GM19395 (cell line): ENCODE results near the gene GIMAP8.
"Not testable (repeated sequence)": the region's sequence is repeated elsewhere in the genome, so short reads cannot be mapped to it uniquely, and the experiment has no call there.

Source experiments
- ATAC-seq: cut with Tn5 transposase; IDR thresholded peaks from one replicate; pipeline ENCODE4 v1.9.1; 2021; ENCODE audit warnings: mild to moderate bottlenecking, moderate library complexity; ENCODE audit not compliant: unreplicated experiment

The GIMAP8 gene

DNA sequence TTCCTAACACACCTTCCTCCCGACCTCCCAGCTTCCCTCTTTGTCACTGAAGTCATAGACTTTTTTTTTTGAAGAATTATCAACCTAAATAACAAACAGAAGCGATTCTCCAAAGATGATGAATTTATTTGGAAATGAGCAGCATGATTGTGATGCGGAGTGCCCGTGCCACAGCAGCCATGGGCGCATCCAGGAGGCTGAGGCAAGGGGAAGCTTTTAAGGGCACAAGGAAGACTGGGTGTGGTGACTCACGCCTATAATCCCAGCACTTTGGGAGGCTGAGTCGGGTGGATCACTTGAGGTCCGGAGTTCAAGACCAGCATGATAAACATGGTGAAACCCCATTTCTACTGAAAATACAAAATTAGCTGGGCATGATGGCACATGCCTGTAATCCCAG is 16.2 kb upstream of the GIMAP8 start:
- no peak for ATAC-seq

DNA sequence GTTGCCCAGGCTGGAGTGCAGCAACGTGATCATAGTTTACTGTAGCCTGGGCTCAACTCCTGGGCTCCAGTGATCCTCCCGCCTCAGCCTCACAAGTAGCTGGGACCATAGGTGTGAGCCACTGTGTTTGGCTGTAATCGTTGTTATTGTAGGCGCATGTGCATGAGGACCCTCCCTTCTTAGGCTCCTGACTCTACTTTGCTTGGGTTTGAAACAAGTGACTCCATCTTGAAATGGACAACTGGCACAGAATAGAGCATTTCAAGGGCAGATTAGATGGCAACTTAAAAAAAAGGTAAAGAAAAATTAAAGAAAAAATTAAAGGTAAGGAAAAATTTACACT is 15.4 kb upstream of the GIMAP8 start:
- ATAC-seq, result peak; percentile 3

DNA sequence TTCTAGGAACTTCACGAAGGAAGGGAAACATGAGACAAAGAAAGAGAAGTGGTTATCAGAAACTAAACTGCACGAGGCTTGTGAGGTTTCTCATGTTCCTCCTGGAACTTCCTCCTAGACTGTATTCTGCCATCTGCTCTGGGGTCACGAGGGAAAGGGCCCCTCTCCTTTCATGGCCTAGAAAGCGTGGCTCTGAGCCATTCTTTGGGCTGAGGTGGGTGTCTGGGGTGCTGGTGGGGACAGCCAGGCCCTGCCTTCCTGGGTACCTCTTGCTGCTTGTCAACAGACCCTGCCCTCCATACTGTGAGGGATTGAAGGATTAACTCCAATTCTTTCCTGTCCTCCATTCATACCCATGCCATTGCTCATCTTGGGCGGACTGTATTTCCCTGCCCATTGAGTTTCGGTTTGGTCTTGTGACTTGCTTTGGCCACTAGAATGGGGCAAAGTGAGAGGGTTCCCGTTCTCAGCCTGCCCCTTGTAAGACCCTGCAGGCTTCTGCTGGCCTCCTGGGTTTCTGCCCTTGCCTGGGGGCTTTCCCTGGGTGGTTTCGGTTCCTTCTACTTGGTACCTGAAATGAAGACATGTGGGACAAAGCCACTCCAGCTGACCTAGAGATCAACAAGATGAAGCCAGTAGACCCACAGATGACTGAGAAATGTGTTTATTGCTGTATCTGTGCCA is 14.9 kb upstream of the GIMAP8 start:
- ATAC-seq, result peak; percentile 89

DNA sequence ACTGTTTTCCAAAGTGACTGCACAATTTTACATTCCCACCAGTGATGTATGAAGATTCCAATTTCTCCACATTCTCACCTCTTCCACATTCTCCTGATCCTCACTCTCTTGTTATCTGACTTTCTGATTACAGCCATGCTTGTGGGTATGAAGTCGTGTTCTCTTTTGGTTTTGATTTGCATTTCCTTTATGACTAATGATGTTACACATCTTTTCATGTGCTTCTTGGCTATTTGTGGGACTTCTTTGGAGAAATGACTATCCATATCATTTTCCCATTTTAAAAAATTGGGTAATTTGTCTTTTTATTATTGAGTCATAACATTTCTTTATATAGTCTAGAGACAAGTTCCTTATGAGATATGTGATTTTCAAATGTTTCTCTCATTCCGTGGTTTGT is 10.5 kb upstream of the GIMAP8 start:
- ATAC-seq, result no peak

DNA sequence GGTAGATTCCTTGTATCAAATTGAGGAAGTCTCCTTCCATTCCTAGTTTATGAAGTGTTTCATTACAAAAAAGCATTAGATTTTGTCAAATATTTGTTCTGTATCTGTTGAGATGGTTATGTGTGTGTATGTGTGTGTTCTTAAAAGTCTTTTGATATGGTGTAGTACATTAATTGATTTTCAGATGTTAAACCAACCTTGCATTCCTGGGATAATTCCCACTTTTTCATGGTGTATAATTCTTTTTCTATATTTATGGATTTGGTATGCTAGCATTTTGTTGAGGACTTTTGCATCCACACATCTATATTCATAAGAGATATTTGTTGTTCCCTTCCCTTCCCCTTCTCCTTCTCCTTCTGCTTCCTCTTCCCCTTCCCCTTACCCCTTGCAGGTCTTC is 8.9 kb upstream of the GIMAP8 start:
- no peak for ATAC-seq

DNA sequence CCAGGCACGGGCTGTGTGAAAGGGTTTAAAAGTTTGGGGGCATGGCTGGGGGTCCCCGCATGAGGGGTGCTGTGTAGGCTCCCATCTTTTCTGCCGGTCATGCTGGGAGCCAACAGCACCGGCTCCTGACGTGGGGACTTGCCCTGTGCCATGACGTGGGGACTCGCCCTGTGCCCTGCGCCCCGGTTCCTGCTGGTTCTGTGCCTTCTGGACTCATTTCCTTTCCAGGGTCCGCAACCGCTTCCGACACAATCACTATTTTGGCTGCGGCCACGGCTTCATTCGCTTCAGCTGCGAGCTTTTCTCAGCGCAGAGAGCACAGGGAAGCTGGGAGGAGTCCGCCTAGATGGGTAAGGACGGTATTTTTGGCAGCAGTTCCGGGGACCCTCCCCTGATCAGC is 7.6 kb upstream of the GIMAP8 start:
- no peak for ATAC-seq

DNA sequence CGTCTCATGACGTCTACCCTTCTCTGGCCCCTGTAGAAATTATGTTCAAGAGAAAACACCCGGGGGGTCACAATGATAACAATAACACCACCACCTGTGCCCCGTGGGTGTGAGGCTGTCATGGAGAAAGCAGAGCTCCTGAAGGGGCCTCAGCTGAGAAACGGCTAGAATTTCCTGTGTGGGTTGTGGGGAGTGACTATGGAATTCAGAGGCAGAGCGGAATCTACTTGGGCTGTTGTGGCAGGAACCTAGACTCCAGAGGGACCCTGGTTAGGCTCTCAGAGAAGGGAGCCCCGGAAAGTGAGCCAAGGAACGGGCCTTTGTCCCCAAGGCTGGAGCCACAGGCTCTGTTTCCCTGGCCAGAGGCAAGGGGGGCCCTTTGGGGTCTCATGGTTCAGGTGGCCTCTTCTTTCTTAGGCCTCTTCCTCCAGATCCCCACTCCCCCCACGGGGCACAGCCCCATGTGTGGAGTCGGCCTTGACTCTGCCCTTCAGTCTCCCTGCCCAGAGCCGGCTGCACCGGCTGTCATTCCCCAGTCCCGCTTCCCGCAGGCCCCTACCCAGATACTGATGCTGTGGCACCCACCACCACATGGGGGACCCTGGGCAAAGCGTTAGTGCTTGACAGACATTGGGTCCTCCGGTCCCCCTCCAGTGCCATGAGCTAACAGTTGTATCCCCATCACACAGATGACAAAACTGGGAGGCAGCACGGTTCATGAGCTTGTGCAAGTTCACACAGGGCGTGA is 6.5 kb upstream of the GIMAP8 start:
- ATAC-seq, result no peak

DNA sequence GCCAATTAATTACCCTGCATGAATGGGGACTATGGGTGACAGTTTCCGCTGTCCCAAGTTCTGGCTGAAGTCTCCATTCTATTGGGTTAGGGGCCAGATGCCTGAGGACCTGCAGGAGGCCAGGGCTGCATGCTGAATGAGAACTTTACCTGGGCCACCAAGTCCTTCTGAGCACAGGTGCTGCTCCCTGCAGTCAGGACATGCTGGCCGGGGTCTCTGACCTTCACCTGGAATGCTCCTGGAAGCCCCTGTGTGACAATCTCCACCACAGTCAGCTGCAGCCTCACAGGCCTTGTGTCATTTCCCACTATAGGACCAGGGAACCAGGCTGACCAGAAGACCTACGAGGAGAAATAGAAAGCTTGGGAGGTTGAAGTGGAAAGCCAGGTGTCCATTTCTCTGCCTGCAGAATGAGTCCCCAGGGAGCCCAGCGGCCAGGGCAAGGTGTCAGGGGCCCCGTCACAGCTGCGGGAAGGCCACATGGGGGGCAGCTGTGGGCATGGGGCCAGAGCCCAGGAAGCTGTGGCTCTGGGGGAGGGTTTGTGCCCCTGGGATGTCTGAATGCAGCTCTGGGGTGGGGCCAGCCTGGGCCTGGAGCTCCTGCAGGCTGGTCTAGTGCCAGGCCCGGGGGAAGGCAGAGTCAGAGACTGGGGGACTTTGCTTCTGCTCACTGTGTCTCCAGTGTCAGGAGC is 5.6 kb upstream of the GIMAP8 start:
- ATAC-seq, result no peak

DNA sequence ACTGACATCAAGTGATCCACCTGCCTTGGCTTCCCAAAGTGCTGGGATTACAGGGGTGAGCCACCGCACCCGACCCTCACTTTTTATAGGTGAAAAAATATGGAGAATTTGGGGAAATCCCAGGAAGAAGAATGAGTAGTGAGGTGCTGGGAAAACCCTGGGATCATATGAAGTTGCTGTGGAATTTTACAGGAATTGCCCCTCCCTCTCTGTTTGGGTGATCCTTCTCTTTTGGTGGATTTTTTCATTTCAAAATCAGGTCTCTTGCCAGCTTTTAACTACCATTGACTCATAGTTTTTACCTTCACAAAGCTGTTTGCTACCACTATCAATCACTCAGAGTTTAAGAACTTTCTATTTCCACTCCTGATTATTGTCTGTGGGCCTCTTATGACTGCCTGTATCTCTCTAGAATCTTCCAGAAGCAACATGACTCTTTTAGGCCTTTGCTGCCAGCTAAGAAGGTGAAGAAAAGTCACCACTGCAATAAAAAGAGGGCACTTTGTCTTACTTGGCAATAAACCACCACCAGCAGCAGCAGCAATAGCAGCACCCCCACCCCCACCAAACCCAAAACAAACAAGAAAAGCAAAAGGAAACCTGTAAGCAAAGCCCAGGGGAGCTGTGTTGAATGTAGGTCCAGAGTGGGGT is 4.0 kb upstream of the GIMAP8 start:
- no peak for ATAC-seq

DNA sequence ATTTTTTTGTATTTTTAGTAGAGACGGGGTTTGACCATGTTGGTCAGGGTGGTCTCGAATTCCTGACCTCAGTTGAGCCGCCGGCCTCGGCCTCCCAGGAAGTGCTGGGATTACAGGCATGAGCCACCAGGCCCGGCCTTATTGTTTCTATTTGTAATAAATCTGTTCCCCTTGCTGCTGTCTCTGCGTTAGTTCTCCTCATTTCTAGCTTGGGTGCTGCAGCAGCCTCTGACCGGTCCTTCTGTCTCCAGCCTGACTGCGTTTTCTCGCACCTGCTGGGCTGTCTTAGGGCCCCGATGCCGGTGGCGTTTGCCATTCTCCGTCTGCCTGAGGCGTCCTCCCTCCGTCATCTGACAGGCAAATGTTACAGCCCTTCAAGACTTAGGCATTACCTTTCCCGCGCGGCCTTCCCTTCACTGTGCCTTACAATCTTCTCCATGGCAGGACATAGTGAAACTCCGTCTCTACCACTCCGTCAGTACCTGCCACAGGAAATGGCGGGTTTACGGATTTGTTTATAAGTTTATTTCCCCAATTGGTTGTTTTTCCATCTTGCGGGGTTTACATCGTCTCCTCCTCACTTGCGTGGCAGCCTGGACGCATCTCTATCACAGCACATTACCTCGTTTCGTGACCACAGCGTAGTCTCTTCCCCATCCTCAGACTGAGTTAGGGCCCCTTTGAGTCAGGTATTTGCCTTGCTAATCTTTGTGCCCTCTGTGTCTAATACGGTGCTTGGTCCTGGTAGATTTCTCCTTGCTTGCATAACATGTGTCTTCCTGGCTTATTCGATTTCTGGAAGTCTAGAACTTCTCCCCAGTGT is 2.3 kb upstream of the GIMAP8 start:
- peak; percentile 21 for ATAC-seq

DNA sequence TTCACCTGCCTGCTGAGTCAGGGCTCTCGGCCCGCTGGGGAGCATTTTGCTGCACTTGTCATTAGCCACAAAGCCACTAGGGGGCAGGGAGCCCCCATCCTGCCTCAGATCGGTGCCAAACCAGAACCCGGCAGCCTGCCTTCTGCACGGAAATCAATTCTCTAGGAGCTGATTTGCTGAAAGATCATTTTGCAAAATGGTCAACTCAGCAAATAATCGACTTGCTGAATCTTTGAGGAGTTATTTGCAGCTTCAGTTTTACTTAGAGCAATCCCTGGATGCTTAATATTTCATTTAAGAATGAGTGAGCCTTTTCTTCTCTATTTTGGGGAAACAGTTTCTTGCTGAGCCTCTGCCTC is 1.7 kb upstream of the GIMAP8 start:
- ATAC-seq, result peak; percentile 58

DNA sequence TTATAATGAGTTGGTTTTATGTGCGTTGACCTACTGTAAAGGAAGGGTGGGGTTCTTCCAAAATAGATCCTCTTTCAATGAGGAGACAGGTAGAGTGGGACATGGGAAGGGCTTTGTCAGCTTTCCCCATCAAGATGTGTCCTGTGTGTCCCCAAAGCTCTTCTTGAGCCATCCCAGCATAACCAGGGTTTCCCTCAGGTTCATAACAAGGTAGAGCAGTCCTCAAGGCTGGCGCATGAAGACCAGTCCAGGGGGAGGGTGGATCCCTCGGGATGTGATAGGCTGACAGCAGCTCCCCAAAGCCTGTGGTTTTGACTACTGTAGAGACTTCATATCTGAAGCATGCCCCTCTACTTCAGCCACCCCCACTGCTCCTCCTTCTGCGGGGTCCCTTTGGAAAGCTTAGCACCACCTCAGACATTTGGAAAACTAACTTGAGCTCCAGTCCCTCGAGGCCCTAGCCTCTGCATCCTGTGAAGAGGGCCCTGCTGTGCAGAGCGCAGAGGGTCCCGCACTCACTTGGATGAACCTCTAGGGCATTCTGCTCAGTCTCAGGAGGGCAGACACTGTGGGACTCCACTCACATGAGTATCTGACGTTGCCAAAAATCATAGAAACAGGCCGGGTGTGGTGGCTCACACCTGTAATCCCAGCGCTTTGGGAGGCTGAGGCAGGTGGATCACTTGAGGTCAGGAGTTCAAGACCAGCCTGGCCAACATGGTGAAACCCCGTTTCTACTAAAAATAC is 1.1 kb upstream of the GIMAP8 start:
- ATAC-seq, result no peak

DNA sequence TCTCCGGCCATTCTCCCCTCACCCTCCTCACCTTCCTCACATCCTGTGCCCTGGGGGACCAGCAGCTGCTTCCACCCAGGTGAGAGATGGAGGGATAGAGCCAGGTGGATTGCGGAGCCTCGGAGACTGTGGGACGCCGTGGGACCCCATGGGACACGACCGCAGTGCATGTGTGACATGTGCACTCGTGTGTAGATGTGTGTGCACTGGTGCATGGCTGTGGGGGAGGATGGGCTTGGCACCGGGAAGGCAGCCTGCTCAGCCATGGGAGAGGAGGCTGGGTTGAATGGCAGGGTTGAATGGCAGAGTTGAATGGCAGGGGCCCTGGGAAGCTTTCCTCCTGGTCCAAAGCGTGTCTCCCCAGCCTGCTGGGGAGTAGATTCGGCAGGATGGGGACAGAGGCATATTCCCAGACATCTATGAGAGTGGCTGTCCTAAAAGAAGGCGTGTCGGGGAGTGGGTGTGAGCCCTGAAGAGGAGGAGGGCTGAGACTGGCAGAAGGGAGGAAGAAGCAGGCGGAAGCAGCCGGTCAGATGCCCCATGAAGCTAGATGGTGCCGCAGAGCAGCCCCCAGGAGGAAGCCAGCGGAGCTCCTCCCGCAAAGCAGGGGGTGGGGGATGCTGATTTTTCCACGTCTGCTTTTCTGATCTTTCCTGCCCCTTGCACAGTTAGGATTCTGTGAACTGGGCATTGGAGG is 815 bp downstream of the GIMAP8 start:
- ATAC-seq, result peak; percentile 47

DNA sequence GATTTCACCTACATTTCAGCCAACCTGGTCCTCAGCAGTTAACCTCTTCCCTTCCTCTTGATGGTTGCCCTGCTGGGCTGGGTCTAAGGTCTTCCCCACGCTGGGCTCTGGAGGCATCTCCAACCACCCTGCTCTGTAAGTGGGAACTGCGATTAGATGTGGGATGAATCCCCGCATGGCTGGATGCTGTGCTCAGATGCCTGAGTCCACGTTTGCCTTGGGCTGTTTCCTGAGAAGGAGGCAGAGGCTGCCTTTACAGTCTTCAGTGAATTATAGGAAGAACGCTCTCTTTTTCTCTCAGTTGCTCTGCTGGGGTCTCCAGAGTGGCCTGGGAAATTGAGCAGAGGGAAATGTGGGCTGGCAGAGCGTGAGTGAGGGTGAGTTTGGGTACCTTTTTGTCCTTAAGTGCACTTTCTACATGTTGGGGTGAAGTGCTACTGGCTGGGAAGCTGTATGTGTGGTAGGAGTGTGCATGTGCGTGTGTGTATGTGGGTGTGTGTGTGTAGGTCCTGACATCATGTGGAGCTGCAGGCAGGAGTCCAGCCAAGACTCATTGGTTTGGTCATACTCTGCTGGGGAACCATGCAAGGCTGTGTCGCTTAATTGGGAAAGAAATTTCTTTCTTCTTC is 1.5 kb downstream of the GIMAP8 start:
- ATAC-seq, result no peak

DNA sequence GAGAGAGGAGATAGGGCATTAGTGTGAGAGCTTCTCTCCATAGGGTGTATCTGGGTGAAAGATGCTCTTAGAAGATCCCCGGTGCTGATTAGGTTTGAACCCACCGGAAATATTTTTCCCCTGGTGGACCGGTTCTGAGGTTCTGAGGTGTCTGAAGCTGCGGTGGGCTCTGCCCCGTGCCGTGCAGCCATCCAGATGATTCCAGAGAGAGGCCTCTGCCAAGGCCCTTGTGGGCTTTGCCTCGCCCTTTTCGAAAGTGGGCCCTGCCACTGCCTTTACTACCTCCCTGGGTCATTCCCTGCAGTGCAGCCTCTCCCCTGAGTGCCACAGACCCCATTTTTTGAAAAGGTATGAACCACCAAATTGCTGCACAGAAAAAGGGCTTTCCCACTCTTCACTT is 2.8 kb downstream of the GIMAP8 start:
- ATAC-seq, result no peak

DNA sequence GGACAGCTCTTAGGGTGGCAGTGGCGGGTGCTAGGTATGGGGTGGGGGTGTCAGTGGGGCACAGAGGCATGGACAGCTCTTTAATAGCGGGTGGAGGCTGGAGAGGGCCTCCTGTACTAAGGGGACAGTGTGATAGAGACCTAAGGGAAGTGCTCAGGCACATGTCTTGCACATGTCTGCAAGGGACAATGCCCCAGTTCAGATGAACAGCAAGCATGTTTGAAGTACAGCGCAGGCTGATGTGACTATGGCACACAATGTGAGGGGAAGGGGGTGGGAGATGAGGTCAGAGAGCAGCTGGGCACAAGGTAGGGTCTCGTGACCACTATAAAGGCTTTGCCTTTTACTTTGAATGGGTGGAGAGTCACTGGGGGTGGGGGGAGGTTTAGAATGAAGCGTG is 3.5 kb downstream of the GIMAP8 start:
- ATAC-seq, result no peak

DNA sequence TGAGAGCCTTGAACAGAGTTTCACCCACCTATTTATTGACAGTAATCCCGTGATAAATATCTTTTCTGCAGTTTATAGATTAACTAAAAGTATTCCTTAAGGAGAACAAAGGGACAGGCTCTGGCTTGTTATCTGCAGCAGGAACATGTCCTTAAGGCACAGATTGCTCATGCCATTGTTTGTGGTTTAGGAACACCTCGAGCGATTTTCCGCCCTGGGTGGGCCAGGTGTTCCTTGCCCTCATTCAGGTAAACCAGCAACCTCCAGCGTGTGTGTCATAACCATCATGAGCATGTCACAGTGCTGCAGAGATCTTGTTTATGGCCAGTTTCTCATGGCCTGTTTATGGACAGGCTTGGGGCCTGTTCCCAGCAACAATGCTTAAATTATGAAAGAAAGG is 6.6 kb downstream of the GIMAP8 start:
- not testable (repeated sequence) for ATAC-seq

DNA sequence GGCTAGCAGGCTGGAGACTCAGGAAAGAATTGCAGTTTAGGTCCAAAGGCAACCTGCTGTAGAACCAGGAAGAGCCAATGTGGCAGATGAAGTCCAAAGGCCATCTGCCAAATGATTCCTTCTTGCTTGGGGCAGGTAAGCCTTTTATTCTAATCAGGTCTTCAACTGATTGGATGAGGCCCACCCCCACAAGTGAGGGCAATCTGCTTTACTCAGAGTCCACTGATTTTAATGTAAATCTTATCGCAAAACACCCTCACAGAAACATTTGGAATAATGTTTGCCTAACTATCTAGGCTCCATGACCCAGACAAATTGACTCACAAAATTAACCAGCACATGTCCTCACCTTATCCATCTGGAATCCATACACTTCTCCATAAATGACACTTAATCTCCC is 7.8 kb downstream of the GIMAP8 start:
- ATAC-seq, result no peak

DNA sequence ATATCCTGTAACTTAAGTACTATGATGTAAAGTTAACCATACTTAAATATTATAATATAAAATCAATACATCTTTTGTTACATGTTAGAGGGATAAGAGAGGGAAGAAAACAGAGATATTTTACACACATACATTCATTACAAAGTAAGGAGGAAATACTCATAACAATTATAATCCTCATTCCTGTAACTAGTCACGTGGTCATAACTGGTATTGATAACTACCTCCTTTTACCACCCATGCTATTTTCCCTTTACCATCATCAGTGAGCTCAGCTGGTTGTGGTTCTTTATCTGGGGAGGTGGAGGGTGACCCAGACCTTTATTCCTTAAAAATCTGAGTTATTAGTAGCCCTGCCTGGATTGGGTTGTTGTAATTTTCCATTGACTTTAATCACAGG is 8.3 kb downstream of the GIMAP8 start:
- no peak for ATAC-seq
